Stomach smooth muscle (tissue), 2 donors: ENCODE results near the gene PLPPR3.

Experiments used
- H3K27ac ChIP-seq: one replicate; pipeline ENCODE4 v1.7.0; 2013; ENCODE audit warnings: mild to moderate bottlenecking, low read length, inconsistent platforms
- H3K27me3 ChIP-seq, 2 donors: one replicate each; pipeline ENCODE4 v1.7.0; 2013; ENCODE audit warnings: low read length in 2 of 2; ENCODE audit not compliant: insufficient read depth in 2 of 2, control insufficient read depth in 1 of 2
- H3K36me3 ChIP-seq, 2 donors: one replicate each; pipeline ENCODE4 v1.7.0; 2013; ENCODE audit warnings: low read length in 2 of 2; ENCODE audit not compliant: control insufficient read depth in 2 of 2, insufficient read depth in 2 of 2
- H3K4me1 ChIP-seq: one replicate; pipeline ENCODE4 v1.7.0; 2013; ENCODE audit warnings: low read length; ENCODE audit not compliant: control insufficient read depth, insufficient read depth
- H3K4me3 ChIP-seq, 2 donors: one replicate each; pipeline ENCODE4 v1.7.0; 2013; ENCODE audit warnings: low read length in 2 of 2
- H3K9ac ChIP-seq, 2 donors: one replicate each; pipeline ENCODE4 v1.7.0; 2013; ENCODE audit warnings: low read length in 2 of 2, mild to moderate bottlenecking in 1 of 2
- H3K9me3 ChIP-seq, 2 donors: one replicate each; pipeline ENCODE4 v1.7.0; 2013; ENCODE audit warnings: low read length in 2 of 2; ENCODE audit not compliant: control insufficient read depth in 2 of 2
- donor health status: healthy.
- donor health status: Pancreatic carcinoma.

The PLPPR3 gene

GRCh38 chr19:763869-764268 is 57.9 kb downstream of the PLPPR3 start:
- Histone ChIP-seq H3K4me3 (no peak overlapping the region), H3K36me3 (no peaks in the 10 kb centered on the region), H3K27ac (no peak overlapping the region), H3K27me3 (peaks cover 0 to 14% of the 10 kb centered on the region in 2 donors), H3K9me3 (no peaks in the 10 kb centered on the region), H3K4me1 (no peaks in the 10 kb centered on the region), H3K9ac (no peak overlapping the region)

- Histone ChIP-seq H3K36me3 (no peaks in the 10 kb centered on the region), H3K4me3 (no peak overlapping the region), H3K4me1 (no peaks in the 10 kb centered on the region), H3K27me3 (peaks cover 0 to 14% of the 10 kb centered on the region in 2 donors), H3K9ac (no peak overlapping the region), H3K27ac (no peak overlapping the region), H3K9me3 (peaks cover 0 to 6% of the 10 kb centered on the region in 2 donors)
Measured at GRCh38 chr19:763181-763580, 58.6 kb downstream of the PLPPR3 start.
